Activated B cell treated with CpG ODN at 0.5 μM for 24 hours (primary cell): ENCODE measurements around the gene HEMGN. TPM values are rescaled to one million over a fixed set of nuclear protein-coding genes. Genes with fewer than 3 reads are reported as not detected.

Experiments
- ATAC-seq: fragments of 200-7000 bp; cut with Tn5 transposase; one replicate; pipeline ENCODE4 v1.10.0; 2021; ENCODE audit warnings: low read depth, mild to moderate bottlenecking, moderate library complexity
- CTCF ChIA-PET: fragments of 350-600 bp; sonication (Branson Sonifier 250); formaldehyde crosslinking; loops from one replicate; lab custom pipeline; 2021; ENCODE audit warnings: antibody characterized with exemption; lab: Charles Lee
- POLR2A ChIA-PET: fragments of 350-600 bp; sonication (Branson Sonifier 250); formaldehyde crosslinking; loops from one replicate; lab custom pipeline; 2021; ENCODE audit warnings: antibody characterized with exemption; lab: Charles Lee
- DNase-seq: peaks from one replicate; pipeline ENCODE4 v3.0.0; 2022
- H3K27ac Mint-ChIP-seq: one replicate; pipeline ENCODE4 v1.8.0; 2020; ENCODE audit warnings: mixed read lengths
- H3K27me3 Mint-ChIP-seq: one replicate; pipeline ENCODE4 v1.8.0; 2021; ENCODE audit warnings: mixed read lengths
- H3K36me3 Mint-ChIP-seq: one replicate; pipeline ENCODE4 v1.8.0; 2021; ENCODE audit warnings: low read depth, mixed read lengths
- H3K4me1 Mint-ChIP-seq: one replicate; pipeline ENCODE4 v1.8.0; 2021; ENCODE audit warnings: mixed read lengths
- H3K4me3 Mint-ChIP-seq: one replicate; pipeline ENCODE4 v1.8.0; 2020; ENCODE audit warnings: mild to moderate bottlenecking, mixed read lengths
- H3K9me3 Mint-ChIP-seq: one replicate; pipeline ENCODE4 v1.8.0; 2020; ENCODE audit warnings: mixed read lengths
- intact Hi-C: fragments of 100-400 bp; cut with micrococcal nuclease; formaldehyde crosslinking; loops from one replicate; pipeline ENCODE4 v1.15.1; 2024
- total RNA-seq: library from RNA; stranded (reverse); gene quantifications from 2 replicates; pipeline ENCODE4 v1.2.3, GENCODE V29; 2022
- TF ChIP-seq, protein P1 (sequence below): fragments of 200-600 bp; IDR thresholded peaks from one replicate; pipeline ENCODE4 v1.8.0; 2022; ENCODE audit warnings: antibody characterized with exemption, mild to moderate bottlenecking

Gene HEMGN
- total RNA-seq, 1 donor from 2014 or later, result 0.11 TPM

- H3K27ac Mint-ChIP-seq, result no peak overlapping the region
- peaks cover 2% of the 10 kb centered on the region for H3K27me3 Mint-ChIP-seq
- POLR2A ChIA-PET, result no interaction called here
- ATAC-seq (no peak), DNase-seq (no peak)
- intact Hi-C loops, result no loop called here
- peaks cover 7% of the 10 kb centered on the region for H3K4me1 Mint-ChIP-seq
- H3K4me3 Mint-ChIP-seq, result no peak overlapping the region
- no peaks in the 10 kb centered on the region for H3K36me3 Mint-ChIP-seq
- H3K9me3 Mint-ChIP-seq, result no peaks in the 10 kb centered on the region
- CTCF ChIA-PET, result interaction anchor here (1.1 kb wide), 1 partner anchor 14 kb away, joined by 3 read pairs; the partner anchor contains the start of gene TRMO
- TF ChIP-seq, protein P1, sequence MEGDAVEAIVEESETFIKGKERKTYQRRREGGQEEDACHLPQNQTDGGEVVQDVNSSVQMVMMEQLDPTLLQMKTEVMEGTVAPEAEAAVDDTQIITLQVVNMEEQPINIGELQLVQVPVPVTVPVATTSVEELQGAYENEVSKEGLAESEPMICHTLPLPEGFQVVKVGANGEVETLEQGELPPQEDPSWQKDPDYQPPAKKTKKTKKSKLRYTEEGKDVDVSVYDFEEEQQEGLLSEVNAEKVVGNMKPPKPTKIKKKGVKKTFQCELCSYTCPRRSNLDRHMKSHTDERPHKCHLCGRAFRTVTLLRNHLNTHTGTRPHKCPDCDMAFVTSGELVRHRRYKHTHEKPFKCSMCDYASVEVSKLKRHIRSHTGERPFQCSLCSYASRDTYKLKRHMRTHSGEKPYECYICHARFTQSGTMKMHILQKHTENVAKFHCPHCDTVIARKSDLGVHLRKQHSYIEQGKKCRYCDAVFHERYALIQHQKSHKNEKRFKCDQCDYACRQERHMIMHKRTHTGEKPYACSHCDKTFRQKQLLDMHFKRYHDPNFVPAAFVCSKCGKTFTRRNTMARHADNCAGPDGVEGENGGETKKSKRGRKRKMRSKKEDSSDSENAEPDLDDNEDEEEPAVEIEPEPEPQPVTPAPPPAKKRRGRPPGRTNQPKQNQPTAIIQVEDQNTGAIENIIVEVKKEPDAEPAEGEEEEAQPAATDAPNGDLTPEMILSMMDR, result no peak
Measured at GRCh38 chr9:97936998-97937397, 974 bp downstream of the HEMGN start.

GRCh38 chr9:97935276-97935675 is 2.7 kb downstream of the HEMGN start:
- intact Hi-C loops, result no loop called here
- Mint-ChIP-seq H3K9me3 (no peaks in the 10 kb centered on the region), H3K4me1 (peaks cover 10% of the 10 kb centered on the region), H3K27ac (no peak overlapping the region), H3K27me3 (peaks cover 2% of the 10 kb centered on the region), H3K4me3 (no peak overlapping the region), H3K36me3 (no peaks in the 10 kb centered on the region)
- CTCF ChIA-PET, result interaction anchor here (1.0 kb wide), 1 partner anchor 12 kb away, joined by 3 read pairs; no protein-coding TSS in a partner anchor
- ATAC-seq (no peak), DNase-seq (no peak)
- TF ChIP-seq, protein P1, result no peak
- POLR2A ChIA-PET, result interaction anchor here (1.3 kb wide), 1 partner anchor 48 kb away, joined by 3 read pairs; the partner anchor contains the start of gene ANP32B

DNA sequence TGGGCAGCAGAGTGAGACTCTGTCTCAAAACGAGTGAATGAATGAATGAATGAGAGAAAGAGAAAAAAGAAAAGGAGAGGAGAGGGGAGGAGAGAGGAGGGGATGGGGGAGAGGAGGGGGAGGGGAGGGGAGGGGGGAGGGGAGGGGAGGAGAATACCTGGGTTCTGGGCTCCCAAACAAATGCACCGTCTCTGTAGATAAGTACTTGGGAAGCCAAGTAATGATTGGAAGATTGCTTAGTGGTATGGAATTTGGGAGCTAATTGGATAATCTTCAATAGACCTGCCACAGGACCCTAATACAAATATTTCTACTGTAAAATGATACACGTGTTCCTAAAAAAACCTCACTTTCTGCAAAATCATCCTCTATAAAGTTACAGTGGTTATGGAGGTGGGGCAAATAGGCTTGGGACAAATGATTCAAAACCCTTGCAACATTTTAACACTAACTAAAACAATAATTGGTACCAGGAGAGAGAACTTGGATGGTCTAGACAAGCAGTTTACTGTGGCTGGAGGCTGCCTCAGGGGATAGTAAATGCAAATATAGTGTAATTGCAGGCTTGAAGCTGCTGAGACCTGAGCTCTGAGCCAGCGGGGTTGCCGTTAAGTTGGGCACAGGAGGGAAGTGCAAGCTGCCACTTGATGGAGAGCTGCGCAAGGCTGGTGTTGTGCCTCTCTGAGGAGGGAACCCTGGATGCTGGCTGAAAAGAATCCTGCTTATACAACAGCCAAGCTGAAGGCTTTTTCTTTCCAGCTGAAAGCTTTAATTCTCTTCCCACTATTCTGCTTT is 3.5 kb downstream of the HEMGN start:
- intact Hi-C loops, result no loop called here
- peaks cover 10% of the 10 kb centered on the region for H3K4me1 Mint-ChIP-seq
- no peak for ATAC-seq
- no peak for DNase-seq
- H3K27ac Mint-ChIP-seq, result no peak overlapping the region
- no peak overlapping the region for H3K4me3 Mint-ChIP-seq
- H3K27me3 Mint-ChIP-seq, result peaks cover 2% of the 10 kb centered on the region
- POLR2A ChIA-PET, result interaction anchor here (1.3 kb wide), 1 partner anchor 49 kb away, joined by 3 read pairs; the partner anchor contains the start of gene ANP32B
- TF ChIP-seq, protein P1, result no peak
- CTCF ChIA-PET, result interaction anchor here (0.7 kb wide), 1 partner anchor 153 kb away, joined by 3 read pairs; no protein-coding TSS in a partner anchor
- H3K9me3 Mint-ChIP-seq, result no peaks in the 10 kb centered on the region
- no peaks in the 10 kb centered on the region for H3K36me3 Mint-ChIP-seq

GRCh38 chr9:97933297-97933998 is 4.5 kb downstream of the HEMGN start:
- POLR2A ChIA-PET, result no interaction called here

More at GRCh38 chr9:97933297-97933998, 4.5 kb downstream of the HEMGN start:
- Mint-ChIP-seq H3K27ac (no peak overlapping the region), H3K4me3 (no peak overlapping the region), H3K9me3 (no peaks in the 10 kb centered on the region), H3K36me3 (no peaks in the 10 kb centered on the region), H3K27me3 (peaks cover 2% of the 10 kb centered on the region), H3K4me1 (peaks cover 9% of the 10 kb centered on the region)
- DNase-seq, result no peak
- CTCF ChIA-PET, result no interaction called here
- TF ChIP-seq, protein P1, result no peak
- intact Hi-C loops, result no loop called here
- no peak for ATAC-seq
